Vagina (tissue), 2 donors: ENCODE measurements around the gene DYDC1.

ENCODE experiments used
- CTCF ChIP-seq, 3 experiments: fragments of 450-650 bp in 2 of 3; fragments of 200-600 bp in 1 of 3; sonication (generic) in 1 of 3; IDR thresholded peaks; one replicate each; pipeline ENCODE4 v1.5.1; 2017 to 2019; ENCODE audit warnings: antibody characterized with exemption in 3 of 3, mild to moderate bottlenecking in 2 of 3, moderate library complexity in 2 of 3
- POLR2AphosphoS5 ChIP-seq, 2 donors: sonication (generic); formaldehyde crosslinking; IDR thresholded peaks; one replicate each; pipeline ENCODE4 v1.9.0; 2017; ENCODE audit warnings: antibody characterized with exemption in 2 of 2, mild to moderate bottlenecking in 2 of 2, low read depth in 1 of 2; ENCODE audit not compliant: insufficient read depth in 1 of 2

DNA sequence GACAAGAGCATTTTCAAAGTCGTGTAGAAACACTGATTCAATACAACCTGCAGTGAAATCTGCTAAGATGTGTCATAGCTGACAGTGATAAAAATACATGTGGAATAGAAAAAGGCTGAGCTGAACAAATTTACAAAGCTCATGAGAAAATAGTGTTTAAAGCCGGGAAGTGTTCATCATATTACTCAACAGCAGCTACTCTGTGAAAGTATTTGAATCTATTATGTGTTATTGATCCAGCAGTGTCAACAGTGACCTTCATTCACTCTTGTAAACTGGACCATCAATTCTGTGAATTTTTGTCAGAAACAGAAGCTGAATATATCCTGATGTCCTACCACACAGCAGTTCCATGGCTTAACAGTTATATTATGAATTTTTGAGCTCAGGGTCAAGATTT is 11.6 kb downstream of the DYDC1 start:
- TF ChIP-seq CTCF (IDR thresholded peaks at IDR 0.05) (no peak), POLR2AphosphoS5 (IDR thresholded peaks at IDR 0.05; ENCODE audit: insufficient read depth in 1 of 2, low read depth in 1 of 2) (no peak)
